HepG2 (cell line): ENCODE data around the gene ARF5. TPM values are rescaled to one million over a fixed set of nuclear protein-coding genes. Genes with fewer than 3 reads are reported as not detected.

Experiments used
- AGO1 ChIP-seq: fragments of 200-400 bp; formaldehyde crosslinking; IDR thresholded peaks from 2 replicates; pipeline ENCODE4 v1.6.1; 2017; ENCODE audit warnings: mild to moderate bottlenecking, low read depth, low read length, moderate library complexity; ENCODE audit not compliant: poor library complexity, severe bottlenecking
- CAMTA2 ChIP-seq: sonication (generic); formaldehyde crosslinking; IDR thresholded peaks from 2 replicates; pipeline ENCODE4 v1.4.0; 2020; ENCODE audit warnings: mild to moderate bottlenecking, missing genetic modification reagents, borderline replicate concordance
- KDM3A ChIP-seq: IDR thresholded peaks from 2 replicates; pipeline ENCODE4 v1.6.1; 2018; ENCODE audit warnings: low read depth, missing compliant biosample characterization
- MTF2 ChIP-seq: sonication (generic); formaldehyde crosslinking; IDR thresholded peaks from 2 replicates; pipeline ENCODE4 v1.5.0; 2020; ENCODE audit warnings: missing genetic modification reagents, borderline replicate concordance
- NR2F1 ChIP-seq, 2 experiments: fragments of 450-650 bp in 1 of 2; formaldehyde crosslinking in 1 of 2; IDR thresholded peaks; 2 replicates each; pipeline versions ENCODE4 v1.5.0 to v1.6.1; 2016 to 2020; ENCODE audit warnings: mild to moderate bottlenecking in 1 of 2, missing compliant biosample characterization in 1 of 2, missing genetic modification reagents in 1 of 2, moderate library complexity in 1 of 2
- RNF2 ChIP-seq: fragments of 450-650 bp; conservative IDR thresholded peaks from 2 replicates; pipeline ENCODE4 v1.6.1; 2016; ENCODE audit warnings: low read depth
- SP1 ChIP-seq, 2 experiments: fragments of 450-650 bp in 1 of 2; sonication (generic) in 1 of 2; formaldehyde crosslinking in 1 of 2; IDR thresholded peaks; 2 replicates each; pipeline versions ENCODE4 v1.4.0 to v1.6.1; 2016 to 2020; ENCODE audit warnings: missing genetic modification reagents in 1 of 2
- TSC22D2 ChIP-seq: sonication (generic); formaldehyde crosslinking; IDR thresholded peaks from 2 replicates; pipeline ENCODE4 v1.5.1; 2020; ENCODE audit warnings: missing genetic modification reagents, mild to moderate bottlenecking, borderline replicate concordance
- ZBTB38 ChIP-seq: sonication (generic); formaldehyde crosslinking; IDR thresholded peaks from 2 replicates; pipeline ENCODE4 v1.5.1; 2020; ENCODE audit warnings: mild to moderate bottlenecking, missing genetic modification reagents
- ZFYVE20 ChIP-seq: sonication (generic); formaldehyde crosslinking; IDR thresholded peaks from 2 replicates; pipeline ENCODE4 v1.8.0; 2023; ENCODE audit warnings: low read depth, mild to moderate bottlenecking, moderate library complexity, missing genetic modification reagents, borderline replicate concordance
- ZNF557 ChIP-seq: sonication (generic); formaldehyde crosslinking; IDR thresholded peaks from 2 replicates; pipeline ENCODE4 v1.4.0; 2020; ENCODE audit warnings: missing genetic modification reagents
- ZNF703 ChIP-seq: sonication (generic); formaldehyde crosslinking; IDR thresholded peaks from 2 replicates; pipeline ENCODE4 v1.5.1; 2020; ENCODE audit warnings: missing genetic modification reagents, mild to moderate bottlenecking, moderate library complexity, borderline replicate concordance
- polyA plus RNA-seq, 8 experiments: library from polyadenylated mRNA; depleted of rRNA in 3 of 8; stranded (reverse) in 7 of 8; unstranded in 1 of 8; fragments of >200 nt; fragmentation: Illumina TruSeq in 4 of 8; extraction: Trizol in 4 of 8; gene quantifications; 2 replicates each; pipeline versions ENCODE4 v1.2.1 to v1.2.3, GENCODE V29; 2011 to 2016; ENCODE audit warnings: low read depth in 4 of 8, missing spikeins in 1 of 8, mixed read lengths in 1 of 8; ENCODE audit not compliant: insufficient read depth in 1 of 8
- total RNA-seq, 5 experiments: library from RNA; depleted of rRNA; stranded (reverse); fragments of >200 nt; fragmentation: Illumina TruSeq; extraction: Trizol; gene quantifications; 2 replicates each; pipeline ENCODE4 v1.2.3, GENCODE V29; 2016; ENCODE audit warnings: low read depth in 1 of 5
- TF ChIP-seq, protein P1 (sequence below): sonication (generic); formaldehyde crosslinking; IDR thresholded peaks from 2 replicates; pipeline ENCODE4 v1.5.0; 2020; ENCODE audit warnings: mild to moderate bottlenecking, missing genetic modification reagents
- TF ChIP-seq, protein P2 (sequence below): sonication (generic); formaldehyde crosslinking; IDR thresholded peaks from 2 replicates; pipeline ENCODE4 v1.5.1; 2020; ENCODE audit warnings: mild to moderate bottlenecking, missing genetic modification reagents, moderate library complexity
- TF ChIP-seq, protein P3 (sequence below): sonication (generic); IDR thresholded peaks from 2 replicates; pipeline ENCODE4 v1.6.1; 2016; ENCODE audit warnings: low read depth, borderline replicate concordance
- TF ChIP-seq, protein P4 (sequence below): sonication (generic); formaldehyde crosslinking; IDR thresholded peaks from 2 replicates; pipeline ENCODE4 v1.4.0; 2020; ENCODE audit warnings: mild to moderate bottlenecking, missing genetic modification reagents, borderline replicate concordance

The ARF5 gene
- total and polyA plus RNA-seq, 2 of the 13 experiments (the other 11 are each of a cell fraction or from before 2014, with no cell fraction given), result 109 to 135 TPM

DNA sequence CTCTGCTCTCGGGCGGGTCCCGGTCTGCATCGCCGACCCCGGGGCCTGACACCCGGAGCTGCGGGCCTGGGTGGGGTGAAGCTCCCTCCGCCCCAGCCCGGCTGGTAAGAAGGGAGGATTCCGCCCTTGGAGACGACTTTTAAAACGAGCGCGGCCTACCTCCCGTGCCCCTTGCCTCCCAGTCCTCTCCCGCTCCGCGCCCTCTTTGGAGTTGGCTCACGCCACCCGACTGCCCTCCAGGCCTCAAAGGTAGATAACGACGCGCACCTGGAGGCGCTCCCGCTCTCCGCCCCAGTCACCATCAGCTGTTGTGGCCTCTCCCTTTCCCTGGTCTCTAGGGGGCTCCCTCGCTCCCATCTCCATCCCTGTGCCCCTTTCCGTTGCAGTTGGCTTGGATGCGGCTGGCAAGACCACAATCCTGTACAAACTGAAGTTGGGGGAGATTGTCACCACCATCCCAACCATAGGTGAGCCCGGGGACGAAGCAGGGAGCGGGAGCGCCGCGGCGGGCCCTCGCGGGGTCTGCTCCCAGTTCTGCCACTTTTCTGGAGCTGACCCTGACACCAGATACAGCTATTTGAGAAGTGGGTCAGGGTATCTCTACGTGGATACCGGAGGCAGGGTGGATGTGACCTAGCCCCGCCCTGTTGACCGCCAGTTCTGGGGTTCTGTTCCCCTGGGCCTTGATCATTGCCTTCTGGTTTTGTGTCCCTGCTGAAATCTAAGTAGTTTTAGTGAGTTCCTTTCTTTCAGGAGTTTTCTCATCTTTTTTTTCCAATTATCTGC is 679 bp downstream of the ARF5 start (continued):
- no peak for TF ChIP-seq AGO1
- TF ChIP-seq, protein P1, sequence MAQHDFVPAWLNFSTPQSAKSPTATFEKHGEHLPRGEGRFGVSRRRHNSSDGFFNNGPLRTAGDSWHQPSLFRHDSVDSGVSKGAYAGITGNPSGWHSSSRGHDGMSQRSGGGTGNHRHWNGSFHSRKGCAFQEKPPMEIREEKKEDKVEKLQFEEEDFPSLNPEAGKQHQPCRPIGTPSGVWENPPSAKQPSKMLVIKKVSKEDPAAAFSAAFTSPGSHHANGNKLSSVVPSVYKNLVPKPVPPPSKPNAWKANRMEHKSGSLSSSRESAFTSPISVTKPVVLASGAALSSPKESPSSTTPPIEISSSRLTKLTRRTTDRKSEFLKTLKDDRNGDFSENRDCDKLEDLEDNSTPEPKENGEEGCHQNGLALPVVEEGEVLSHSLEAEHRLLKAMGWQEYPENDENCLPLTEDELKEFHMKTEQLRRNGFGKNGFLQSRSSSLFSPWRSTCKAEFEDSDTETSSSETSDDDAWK (CRISPR knock-in tag), result no peak
- no peak for TF ChIP-seq ZNF557 (CRISPR knock-in tag)
- TF ChIP-seq TSC22D2, result no peak
- no peak for TF ChIP-seq MTF2 (CRISPR knock-in tag)
- TF ChIP-seq ZFYVE20 (CRISPR knock-in tag), result no peak
- no peak for TF ChIP-seq CAMTA2 (CRISPR knock-in tag)
- TF ChIP-seq, protein P2, sequence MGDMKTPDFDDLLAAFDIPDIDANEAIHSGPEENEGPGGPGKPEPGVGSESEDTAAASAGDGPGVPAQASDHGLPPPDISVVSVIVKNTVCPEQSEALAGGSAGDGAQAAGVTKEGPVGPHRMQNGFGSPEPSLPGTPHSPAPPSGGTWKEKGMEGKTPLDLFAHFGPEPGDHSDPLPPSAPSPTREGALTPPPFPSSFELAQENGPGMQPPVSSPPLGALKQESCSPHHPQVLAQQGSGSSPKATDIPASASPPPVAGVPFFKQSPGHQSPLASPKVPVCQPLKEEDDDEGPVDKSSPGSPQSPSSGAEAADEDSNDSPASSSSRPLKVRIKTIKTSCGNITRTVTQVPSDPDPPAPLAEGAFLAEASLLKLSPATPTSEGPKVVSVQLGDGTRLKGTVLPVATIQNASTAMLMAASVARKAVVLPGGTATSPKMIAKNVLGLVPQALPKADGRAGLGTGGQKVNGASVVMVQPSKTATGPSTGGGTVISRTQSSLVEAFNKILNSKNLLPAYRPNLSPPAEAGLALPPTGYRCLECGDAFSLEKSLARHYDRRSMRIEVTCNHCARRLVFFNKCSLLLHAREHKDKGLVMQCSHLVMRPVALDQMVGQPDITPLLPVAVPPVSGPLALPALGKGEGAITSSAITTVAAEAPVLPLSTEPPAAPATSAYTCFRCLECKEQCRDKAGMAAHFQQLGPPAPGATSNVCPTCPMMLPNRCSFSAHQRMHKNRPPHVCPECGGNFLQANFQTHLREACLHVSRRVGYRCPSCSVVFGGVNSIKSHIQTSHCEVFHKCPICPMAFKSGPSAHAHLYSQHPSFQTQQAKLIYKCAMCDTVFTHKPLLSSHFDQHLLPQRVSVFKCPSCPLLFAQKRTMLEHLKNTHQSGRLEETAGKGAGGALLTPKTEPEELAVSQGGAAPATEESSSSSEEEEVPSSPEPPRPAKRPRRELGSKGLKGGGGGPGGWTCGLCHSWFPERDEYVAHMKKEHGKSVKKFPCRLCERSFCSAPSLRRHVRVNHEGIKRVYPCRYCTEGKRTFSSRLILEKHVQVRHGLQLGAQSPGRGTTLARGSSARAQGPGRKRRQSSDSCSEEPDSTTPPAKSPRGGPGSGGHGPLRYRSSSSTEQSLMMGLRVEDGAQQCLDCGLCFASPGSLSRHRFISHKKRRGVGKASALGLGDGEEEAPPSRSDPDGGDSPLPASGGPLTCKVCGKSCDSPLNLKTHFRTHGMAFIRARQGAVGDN (CRISPR knock-in tag), result peak; percentile 78
- no peak for TF ChIP-seq RNF2
- TF ChIP-seq NR2F1 (CRISPR knock-in tag; IDR thresholded peaks at IDR 0.05), result no peak
- no peak for TF ChIP-seq KDM3A (CRISPR knock-in tag)
- TF ChIP-seq SP1 (IDR thresholded peaks at IDR 0.05), result no peak
- 0 out of 2 replicates have a peak, but pooled peaks have one; percentile 34 for TF ChIP-seq SP1 (CRISPR knock-in tag; IDR thresholded peaks at IDR 0.05)
- no peak for TF ChIP-seq ZBTB38
- no peak for TF ChIP-seq ZNF703
- TF ChIP-seq, protein P3, sequence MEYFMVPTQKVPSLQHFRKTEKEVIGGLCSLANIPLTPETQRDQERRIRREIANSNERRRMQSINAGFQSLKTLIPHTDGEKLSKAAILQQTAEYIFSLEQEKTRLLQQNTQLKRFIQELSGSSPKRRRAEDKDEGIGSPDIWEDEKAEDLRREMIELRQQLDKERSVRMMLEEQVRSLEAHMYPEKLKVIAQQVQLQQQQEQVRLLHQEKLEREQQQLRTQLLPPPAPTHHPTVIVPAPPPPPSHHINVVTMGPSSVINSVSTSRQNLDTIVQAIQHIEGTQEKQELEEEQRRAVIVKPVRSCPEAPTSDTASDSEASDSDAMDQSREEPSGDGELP, result peak; percentile 99
- TF ChIP-seq, protein P4, sequence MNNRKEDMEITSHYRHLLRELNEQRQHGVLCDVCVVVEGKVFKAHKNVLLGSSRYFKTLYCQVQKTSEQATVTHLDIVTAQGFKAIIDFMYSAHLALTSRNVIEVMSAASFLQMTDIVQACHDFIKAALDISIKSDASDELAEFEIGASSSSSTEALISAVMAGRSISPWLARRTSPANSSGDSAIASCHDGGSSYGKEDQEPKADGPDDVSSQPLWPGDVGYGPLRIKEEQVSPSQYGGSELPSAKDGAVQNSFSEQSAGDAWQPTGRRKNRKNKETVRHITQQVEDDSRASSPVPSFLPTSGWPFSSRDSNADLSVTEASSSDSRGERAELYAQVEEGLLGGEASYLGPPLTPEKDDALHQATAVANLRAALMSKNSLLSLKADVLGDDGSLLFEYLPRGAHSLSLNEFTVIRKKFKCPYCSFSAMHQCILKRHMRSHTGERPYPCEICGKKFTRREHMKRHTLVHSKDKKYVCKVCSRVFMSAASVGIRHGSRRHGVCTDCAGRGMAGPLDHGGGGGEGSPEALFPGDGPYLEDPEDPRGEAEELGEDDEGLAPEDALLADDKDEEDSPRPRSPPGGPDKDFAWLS, result no peak
